GM23338 (cell line): Measurements from ENCODE around the gene ACSL4. TPM values are rescaled to one million over a fixed set of nuclear protein-coding genes. Genes with fewer than 3 reads are reported as not detected.

Experiments
- ATAC-seq: fragments of 200-7000 bp; cut with Tn5 transposase; 3 replicates; pipeline ENCODE4 v1.9.1; 2020
- DNase-seq: peaks from one replicate; pipeline ENCODE4 v3.0.0-alpha.2; 2015; ENCODE audit warnings: low spot score
- H2AFZ ChIP-seq: fragments of 200-600 bp; sonication (generic); 2 replicates; pipeline ENCODE4 v1.8.0; 2016; ENCODE audit warnings: antibody characterized with exemption, mild to moderate bottlenecking, moderate library complexity
- H3F3A ChIP-seq: fragments of 200-600 bp; sonication (generic); replicated peaks from 2 replicates; pipeline ENCODE4 v1.8.0; 2017; ENCODE audit warnings: antibody characterized with exemption, mixed run types, low read depth
- H3K27ac ChIP-seq: fragments of 200-600 bp; sonication (generic); 2 replicates; pipeline ENCODE4 v1.6.1; 2016; ENCODE audit warnings: low read depth
- H3K27me3 ChIP-seq: fragments of 200-600 bp; sonication (generic); 2 replicates; pipeline ENCODE4 v1.8.0; 2016; ENCODE audit warnings: mild to moderate bottlenecking, mixed run types, moderate library complexity; ENCODE audit not compliant: insufficient read depth
- H3K36me3 ChIP-seq: fragments of 200-600 bp; sonication (generic); 2 replicates; pipeline ENCODE4 v1.8.0; 2016; ENCODE audit warnings: mild to moderate bottlenecking; ENCODE audit not compliant: insufficient read depth
- H3K4me1 ChIP-seq: fragments of 200-600 bp; sonication (generic); 2 replicates; pipeline ENCODE4 v1.8.0; 2016; ENCODE audit warnings: mild to moderate bottlenecking, moderate library complexity; ENCODE audit not compliant: insufficient read depth
- H3K4me2 ChIP-seq: fragments of 200-600 bp; sonication (generic); 2 replicates; pipeline ENCODE4 v1.7.1; 2017; ENCODE audit warnings: mixed run types
- H3K4me3 ChIP-seq: fragments of 200-600 bp; sonication (generic); 2 replicates; pipeline ENCODE4 v1.6.1; 2016; ENCODE audit warnings: mixed run types
- H3K79me2 ChIP-seq: fragments of 200-600 bp; sonication (generic); replicated peaks from 2 replicates; pipeline ENCODE4 v1.8.0; 2017; ENCODE audit warnings: mild to moderate bottlenecking; ENCODE audit not compliant: insufficient read depth
- H3K9me2 ChIP-seq: fragments of 200-600 bp; sonication (generic); 2 replicates; pipeline ENCODE4 v1.8.0; 2017; ENCODE audit not compliant: insufficient read depth
- H4K20me1 ChIP-seq: fragments of 200-600 bp; sonication (generic); replicated peaks from 2 replicates; pipeline ENCODE4 v1.8.0; 2017; ENCODE audit warnings: mild to moderate bottlenecking; ENCODE audit not compliant: insufficient read depth
- H3K27ac Mint-ChIP-seq: 2 replicates; pipeline ENCODE4 v1.8.0; 2020; ENCODE audit warnings: inconsistent platforms, mild to moderate bottlenecking, moderate library complexity, mixed read lengths
- H3K27me3 Mint-ChIP-seq: 3 replicates; pipeline ENCODE4 v1.8.0; 2022; ENCODE audit warnings: low read depth, mild to moderate bottlenecking, moderate library complexity, mixed read lengths, inconsistent platforms; ENCODE audit not compliant: insufficient read depth, poor library complexity
- H3K36me3 Mint-ChIP-seq: 3 replicates; pipeline ENCODE4 v1.8.0; 2021; ENCODE audit warnings: low read depth, mild to moderate bottlenecking, inconsistent platforms, moderate library complexity, mixed read lengths
- H3K4me1 Mint-ChIP-seq: 3 replicates; pipeline ENCODE4 v1.8.0; 2020; ENCODE audit warnings: mild to moderate bottlenecking, inconsistent platforms, mixed read lengths
- H3K4me3 Mint-ChIP-seq: 3 replicates; pipeline ENCODE4 v1.8.0; 2021; ENCODE audit warnings: moderate library complexity, mild to moderate bottlenecking, inconsistent platforms, mixed read lengths
- H3K9me3 Mint-ChIP-seq: 3 replicates; pipeline ENCODE4 v1.8.0; 2020; ENCODE audit warnings: moderate library complexity, mild to moderate bottlenecking, inconsistent platforms, mixed read lengths
- CREB1 ChIP-seq: fragments of 250-450 bp; sonication (Bioruptor Pico); IDR thresholded peaks from 2 replicates; pipeline ENCODE4 v1.5.0; 2020; ENCODE audit warnings: low read depth, mild to moderate bottlenecking, moderate library complexity
- ETS1 ChIP-seq: IDR thresholded peaks from 2 replicates; pipeline ENCODE4 v1.6.1; 2016; ENCODE audit warnings: antibody characterized with exemption
- EZH2 ChIP-seq: fragments of 200-600 bp; sonication (generic); IDR thresholded peaks from one replicate; pipeline ENCODE4 v1.8.0; 2017; ENCODE audit warnings: antibody characterized with exemption, mild to moderate bottlenecking, low read depth; ENCODE audit not compliant: unreplicated experiment
- EZH2phosphoT487 ChIP-seq: fragments of 200-600 bp; sonication (generic); IDR thresholded peaks from one replicate; pipeline ENCODE4 v1.8.1; 2018; ENCODE audit warnings: antibody characterized with exemption; ENCODE audit not compliant: unreplicated experiment
- JUNB ChIP-seq: IDR thresholded peaks from one replicate; pipeline ENCODE4 v1.6.1; 2016; ENCODE audit warnings: antibody characterized with exemption; ENCODE audit not compliant: unreplicated experiment
- POLR2AphosphoS5 ChIP-seq: IDR thresholded peaks from 2 replicates; pipeline ENCODE4 v1.6.1; 2016; ENCODE audit warnings: antibody characterized with exemption, low read depth
- REST ChIP-seq: IDR thresholded peaks from one replicate; pipeline ENCODE4 v1.6.1; 2018; ENCODE audit warnings: antibody characterized with exemption; ENCODE audit not compliant: unreplicated experiment
- ZNF114 ChIP-seq: fragments of 250-450 bp; sonication (Bioruptor Pico); IDR thresholded peaks from 2 replicates; pipeline ENCODE4 v1.5.0; 2020; ENCODE audit warnings: mild to moderate bottlenecking, moderate library complexity
- ZNF331 ChIP-seq: fragments of 250-450 bp; sonication (Bioruptor Pico); IDR thresholded peaks from 2 replicates; pipeline ENCODE4 v1.5.0; 2020; ENCODE audit warnings: low read depth, mild to moderate bottlenecking, moderate library complexity
- polyA plus RNA-seq: library from polyadenylated mRNA; unstranded; fragments of >200 nt; fragmentation: Nextera tagmentation; extraction: Ambion mirVana; gene quantifications from 2 replicates; pipeline ENCODE4 v1.2.1, GENCODE V29; 2016
- total RNA-seq: library from RNA; depleted of rRNA; stranded (reverse); fragments of >200 nt; shearing (Covaris generic); gene quantifications from 2 replicates; pipeline ENCODE4 v1.2.3, GENCODE V29; 2014
- TF ChIP-seq, protein P1 (sequence below): fragments of 250-450 bp; sonication (Bioruptor Pico); IDR thresholded peaks from 2 replicates; pipeline ENCODE4 v1.5.0; 2020; ENCODE audit warnings: mild to moderate bottlenecking, moderate library complexity

ACSL4 gene
- total and polyA plus RNA-seq, 2 experiments from 2014 or later: 17.8 to 76.3 TPM

DNA sequence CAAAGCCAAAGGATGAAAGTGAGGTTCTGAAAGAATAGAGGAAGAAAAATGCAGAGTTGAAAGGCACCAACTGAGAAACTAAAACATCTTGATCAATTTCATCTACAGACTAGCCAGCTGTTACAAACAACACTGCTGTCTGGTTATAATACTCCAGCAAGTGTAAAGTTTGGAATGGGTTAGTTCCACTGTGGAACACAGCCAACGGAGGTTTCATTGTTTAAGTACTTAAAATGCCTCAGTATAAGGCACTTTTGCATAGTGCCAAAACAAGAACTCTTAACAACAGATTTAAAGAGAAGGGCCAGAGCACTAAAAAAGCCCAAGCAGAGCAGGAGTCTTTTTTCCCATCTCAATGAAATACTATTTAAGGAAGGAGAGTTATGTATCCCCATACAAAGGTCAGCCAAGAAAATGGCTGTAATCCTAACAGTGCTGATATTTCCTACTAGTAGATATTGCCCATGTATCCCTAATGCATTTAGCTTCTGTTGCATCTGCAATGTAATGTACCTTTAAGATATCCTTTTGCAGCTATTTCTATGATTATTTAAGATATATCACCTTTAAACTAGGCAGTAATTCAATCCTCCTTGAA lies 16.5 kb downstream of the ACSL4 start (continued):
- TF ChIP-seq ETS1 (no peak), ZNF331 (no peak), ZNF114 (no peak), EZH2 (no peak), REST (no peak)

DNA sequence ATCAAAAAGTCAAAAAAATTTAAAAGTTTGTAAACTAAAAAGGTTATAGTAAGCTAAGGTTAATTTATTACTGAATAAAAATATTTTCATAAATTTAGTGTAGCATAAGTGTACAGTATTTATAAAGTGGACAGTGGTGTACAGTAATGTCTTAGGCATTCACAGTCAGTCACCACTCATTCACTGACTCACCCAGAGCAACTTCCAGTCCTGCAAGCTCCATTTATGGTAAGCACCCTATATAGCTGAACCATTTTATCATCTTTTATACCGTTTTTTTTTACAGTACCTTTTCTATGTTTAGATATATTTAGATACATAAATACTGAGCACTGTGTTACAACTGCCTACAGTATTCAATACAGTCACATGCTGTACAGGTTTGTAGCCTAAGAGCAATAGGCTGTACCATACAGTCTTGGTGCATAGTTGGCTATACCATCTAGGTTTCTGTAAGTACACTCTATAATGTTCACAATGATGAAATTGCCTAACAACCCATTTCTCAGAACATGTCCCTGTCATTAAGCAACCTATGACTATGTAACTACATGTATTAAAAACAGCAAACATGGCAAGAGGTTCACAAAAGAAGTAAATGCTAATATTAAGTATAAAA lies 18.6 kb downstream of the ACSL4 start:
- no peak for DNase-seq
- H2AFZ ChIP-seq: no peak overlapping the region
- Mint-ChIP-seq H3K4me1 (peaks cover 2% of the 10 kb centered on the region; the same call in 2 of the 3 replicates), H3K27ac (no peak overlapping the region), H3K27me3 (no peaks in the 10 kb centered on the region), H3K9me3 (no peaks in the 10 kb centered on the region), H3K4me3 (no peak overlapping the region), H3K36me3 (no peaks in the 10 kb centered on the region)
- no peaks in the 10 kb centered on the region for H3K4me1 ChIP-seq
- no peak overlapping the region for H3K4me3 ChIP-seq
- H3K36me3 ChIP-seq: no peaks in the 10 kb centered on the region
- no peaks in the 10 kb centered on the region for H3K9me2 ChIP-seq
- no peak overlapping the region for H3K4me2 ChIP-seq
- no peaks in the 10 kb centered on the region for H4K20me1 ChIP-seq
- ATAC-seq: no peak
- no peak overlapping the region for H3K27ac ChIP-seq
- H3K27me3 ChIP-seq: no peaks in the 10 kb centered on the region
- H3F3A ChIP-seq: no peaks in the 10 kb centered on the region
- peaks cover 30% of the 10 kb centered on the region for H3K79me2 ChIP-seq
- no peak for TF ChIP-seq POLR2AphosphoS5
- TF ChIP-seq REST: no peak
- TF ChIP-seq CREB1 (CRISPR knock-in tag): no peak
- TF ChIP-seq, protein P1, sequence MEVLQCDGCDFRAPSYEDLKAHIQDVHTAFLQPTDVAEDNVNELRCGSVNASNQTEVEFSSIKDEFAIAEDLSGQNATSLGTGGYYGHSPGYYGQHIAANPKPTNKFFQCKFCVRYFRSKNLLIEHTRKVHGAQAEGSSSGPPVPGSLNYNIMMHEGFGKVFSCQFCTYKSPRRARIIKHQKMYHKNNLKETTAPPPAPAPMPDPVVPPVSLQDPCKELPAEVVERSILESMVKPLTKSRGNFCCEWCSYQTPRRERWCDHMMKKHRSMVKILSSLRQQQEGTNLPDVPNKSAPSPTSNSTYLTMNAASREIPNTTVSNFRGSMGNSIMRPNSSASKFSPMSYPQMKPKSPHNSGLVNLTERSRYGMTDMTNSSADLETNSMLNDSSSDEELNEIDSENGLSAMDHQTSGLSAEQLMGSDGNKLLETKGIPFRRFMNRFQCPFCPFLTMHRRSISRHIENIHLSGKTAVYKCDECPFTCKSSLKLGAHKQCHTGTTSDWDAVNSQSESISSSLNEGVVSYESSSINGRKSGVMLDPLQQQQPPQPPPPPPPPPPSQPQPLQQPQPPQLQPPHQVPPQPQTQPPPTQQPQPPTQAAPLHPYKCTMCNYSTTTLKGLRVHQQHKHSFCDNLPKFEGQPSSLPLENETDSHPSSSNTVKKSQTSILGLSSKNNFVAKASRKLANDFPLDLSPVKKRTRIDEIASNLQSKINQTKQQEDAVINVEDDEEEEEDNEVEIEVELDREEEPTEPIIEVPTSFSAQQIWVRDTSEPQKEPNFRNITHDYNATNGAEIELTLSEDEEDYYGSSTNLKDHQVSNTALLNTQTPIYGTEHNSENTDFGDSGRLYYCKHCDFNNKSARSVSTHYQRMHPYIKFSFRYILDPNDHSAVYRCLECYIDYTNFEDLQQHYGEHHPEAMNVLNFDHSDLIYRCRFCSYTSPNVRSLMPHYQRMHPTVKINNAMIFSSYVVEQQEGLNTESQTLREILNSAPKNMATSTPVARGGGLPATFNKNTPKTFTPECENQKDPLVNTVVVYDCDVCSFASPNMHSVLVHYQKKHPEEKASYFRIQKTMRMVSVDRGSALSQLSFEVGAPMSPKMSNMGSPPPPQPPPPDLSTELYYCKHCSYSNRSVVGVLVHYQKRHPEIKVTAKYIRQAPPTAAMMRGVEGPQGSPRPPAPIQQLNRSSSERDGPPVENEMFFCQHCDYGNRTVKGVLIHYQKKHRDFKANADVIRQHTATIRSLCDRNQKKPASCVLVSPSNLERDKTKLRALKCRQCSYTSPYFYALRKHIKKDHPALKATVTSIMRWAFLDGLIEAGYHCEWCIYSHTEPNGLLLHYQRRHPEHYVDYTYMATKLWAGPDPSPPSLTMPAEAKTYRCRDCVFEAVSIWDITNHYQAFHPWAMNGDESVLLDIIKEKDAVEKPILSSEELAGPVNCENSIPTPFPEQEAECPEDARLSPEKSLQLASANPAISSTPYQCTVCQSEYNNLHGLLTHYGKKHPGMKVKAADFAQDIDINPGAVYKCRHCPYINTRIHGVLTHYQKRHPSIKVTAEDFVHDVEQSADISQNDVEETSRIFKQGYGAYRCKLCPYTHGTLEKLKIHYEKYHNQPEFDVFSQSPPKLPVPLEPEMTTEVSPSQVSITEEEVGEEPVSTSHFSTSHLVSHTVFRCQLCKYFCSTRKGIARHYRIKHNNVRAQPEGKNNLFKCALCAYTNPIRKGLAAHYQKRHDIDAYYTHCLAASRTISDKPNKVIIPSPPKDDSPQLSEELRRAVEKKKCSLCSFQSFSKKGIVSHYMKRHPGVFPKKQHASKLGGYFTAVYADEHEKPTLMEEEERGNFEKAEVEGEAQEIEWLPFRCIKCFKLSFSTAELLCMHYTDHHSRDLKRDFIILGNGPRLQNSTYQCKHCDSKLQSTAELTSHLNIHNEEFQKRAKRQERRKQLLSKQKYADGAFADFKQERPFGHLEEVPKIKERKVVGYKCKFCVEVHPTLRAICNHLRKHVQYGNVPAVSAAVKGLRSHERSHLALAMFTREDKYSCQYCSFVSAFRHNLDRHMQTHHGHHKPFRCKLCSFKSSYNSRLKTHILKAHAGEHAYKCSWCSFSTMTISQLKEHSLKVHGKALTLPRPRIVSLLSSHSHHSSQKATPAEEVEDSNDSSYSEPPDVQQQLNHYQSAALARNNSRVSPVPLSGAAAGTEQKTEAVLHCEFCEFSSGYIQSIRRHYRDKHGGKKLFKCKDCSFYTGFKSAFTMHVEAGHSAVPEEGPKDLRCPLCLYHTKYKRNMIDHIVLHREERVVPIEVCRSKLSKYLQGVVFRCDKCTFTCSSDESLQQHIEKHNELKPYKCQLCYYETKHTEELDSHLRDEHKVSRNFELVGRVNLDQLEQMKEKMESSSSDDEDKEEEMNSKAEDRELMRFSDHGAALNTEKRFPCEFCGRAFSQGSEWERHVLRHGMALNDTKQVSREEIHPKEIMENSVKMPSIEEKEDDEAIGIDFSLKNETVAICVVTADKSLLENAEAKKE: no peak
- no peak for TF ChIP-seq EZH2phosphoT487
- no peak for TF ChIP-seq JUNB
